ENCODE data around the gene TCF7.

Gene TCF7

DNA sequence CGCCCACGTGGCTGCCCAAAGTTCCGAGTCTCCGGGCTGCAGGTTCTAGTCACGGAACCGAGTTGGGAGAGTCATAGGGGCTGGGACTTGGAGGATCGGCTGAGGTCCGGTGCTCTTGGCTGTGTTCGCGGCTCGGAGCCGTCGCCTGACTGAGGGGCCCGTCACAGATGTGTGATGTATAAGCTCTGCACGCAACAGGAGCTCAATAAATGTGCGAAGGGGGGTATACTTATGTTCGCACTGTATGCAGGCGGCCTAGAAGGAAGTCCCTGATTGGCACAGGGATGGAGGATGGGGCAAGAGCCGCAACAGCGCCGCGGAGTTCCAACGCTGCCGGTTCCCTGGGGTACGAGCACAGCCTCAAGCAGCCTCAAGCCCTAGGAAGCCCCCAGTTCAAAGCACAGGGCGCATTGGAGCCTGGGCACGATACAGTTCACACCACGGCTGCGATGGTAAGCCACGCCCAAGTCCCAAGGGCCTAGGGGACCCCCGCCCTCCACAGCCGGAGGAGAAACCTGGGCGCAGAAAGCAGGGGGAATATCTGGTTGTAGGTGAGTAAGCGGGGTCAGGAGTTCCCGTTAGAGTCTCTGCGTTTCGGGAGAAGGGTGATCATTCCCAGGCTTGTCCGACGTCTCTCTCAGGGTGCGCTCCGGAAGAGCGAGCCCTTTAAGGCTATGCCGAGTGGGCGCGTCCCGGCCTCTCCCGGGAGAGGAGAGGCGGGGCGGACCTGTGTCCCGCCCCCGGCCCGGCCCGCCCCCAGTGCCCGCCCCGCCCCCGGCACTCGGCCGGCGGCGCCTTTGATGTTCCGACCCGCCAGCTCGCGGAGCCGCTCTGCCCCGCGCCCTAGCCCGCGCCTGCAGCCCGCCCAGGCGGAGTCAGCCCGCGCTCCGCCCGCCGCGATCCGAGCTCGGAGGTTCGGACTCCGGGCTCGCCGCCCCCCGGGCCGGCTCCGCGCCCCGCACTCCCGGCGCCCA is at the start of gene TCF7:
Gene TCF7 (plus strand): TSS at position 780 of the 974 bp plus-strand sequence. CDS start 226 bp downstream, outside the sequence.
- DNase-seq: peak; percentile 83

GRCh38 chr5:134069553-134069952 is 44.9 kb upstream of the TCF7 start:
- no peak for DNase-seq

- no peak for DNase-seq
These were observed 43.5 kb upstream of the TCF7 start for GRCh38 chr5:134070725-134071613.

GRCh38 chr5:134071614-134072207 is 42.8 kb upstream of the TCF7 start:
- no peak for DNase-seq

DNA sequence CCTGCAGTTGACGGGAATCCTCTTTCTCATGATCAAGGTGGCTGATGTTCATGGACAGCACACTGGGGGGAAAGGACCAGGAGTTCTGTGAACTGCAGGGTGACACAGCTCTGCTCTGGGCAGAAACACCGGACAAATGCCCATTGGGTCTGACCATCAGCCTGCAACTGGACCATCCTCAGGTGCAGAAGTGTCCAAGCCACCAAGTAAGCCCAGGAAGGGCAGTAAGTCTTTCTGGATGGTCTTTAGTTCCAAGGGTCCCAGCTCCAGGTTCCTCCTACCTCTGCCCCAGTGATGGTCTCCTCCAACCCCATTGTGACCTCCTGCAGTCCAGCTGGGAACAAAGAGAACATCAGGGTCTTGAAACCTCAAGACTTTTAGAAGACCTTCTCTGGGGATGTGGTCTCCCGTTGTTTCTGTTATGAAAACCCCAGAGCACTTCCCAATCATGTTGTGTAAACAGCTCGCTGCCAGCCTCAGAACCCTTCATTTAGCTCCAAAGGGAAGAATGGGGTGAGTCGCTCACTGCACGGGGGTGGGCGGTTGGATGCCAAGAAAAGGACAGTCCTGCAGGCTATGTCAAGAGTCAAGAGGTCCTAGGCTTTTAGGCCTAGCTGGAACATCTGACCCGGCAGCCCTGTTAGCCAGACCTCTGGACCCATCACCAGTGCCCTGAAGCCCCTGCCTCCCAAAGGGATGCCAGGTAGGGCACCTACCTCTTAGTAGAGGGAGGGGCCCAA is 41.8 kb upstream of the TCF7 start:
- no peak for DNase-seq

DNA sequence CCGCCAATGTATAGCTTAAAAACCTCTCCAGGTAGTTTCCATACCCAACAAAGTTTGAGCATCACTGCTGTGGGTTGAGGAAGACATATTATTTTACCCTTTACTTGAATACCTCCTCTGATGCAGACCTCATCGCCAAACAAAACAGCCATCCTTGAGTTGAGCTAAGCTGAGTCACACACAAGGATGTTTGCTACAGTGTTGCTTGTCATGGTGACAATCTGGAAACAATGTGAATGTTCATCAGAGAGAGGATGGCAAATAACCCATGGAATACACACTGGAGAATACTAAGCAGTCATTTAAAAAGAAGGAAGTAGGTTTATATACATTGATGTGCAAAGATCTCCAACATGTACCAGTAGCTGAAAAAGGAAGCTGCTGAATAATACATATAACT is 41.1 kb upstream of the TCF7 start:
- no peak for DNase-seq

DNA sequence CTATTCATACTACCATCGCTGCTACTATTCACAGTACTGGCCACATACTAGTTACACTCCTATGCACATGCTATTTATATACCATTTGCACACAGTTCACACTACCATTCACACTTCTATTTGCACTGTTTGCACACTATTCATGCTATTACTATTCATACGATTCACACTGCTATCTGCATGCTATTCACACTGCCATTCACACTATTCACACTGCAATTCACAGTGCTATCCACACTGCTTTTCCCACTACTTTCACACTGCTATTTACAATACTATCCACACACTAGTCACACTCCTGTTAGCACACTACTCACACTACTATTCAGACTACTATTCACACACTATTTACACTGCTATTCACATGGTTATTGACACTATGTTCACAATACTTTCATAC is 39.4 kb upstream of the TCF7 start:
- DNase-seq: no peak

DNA sequence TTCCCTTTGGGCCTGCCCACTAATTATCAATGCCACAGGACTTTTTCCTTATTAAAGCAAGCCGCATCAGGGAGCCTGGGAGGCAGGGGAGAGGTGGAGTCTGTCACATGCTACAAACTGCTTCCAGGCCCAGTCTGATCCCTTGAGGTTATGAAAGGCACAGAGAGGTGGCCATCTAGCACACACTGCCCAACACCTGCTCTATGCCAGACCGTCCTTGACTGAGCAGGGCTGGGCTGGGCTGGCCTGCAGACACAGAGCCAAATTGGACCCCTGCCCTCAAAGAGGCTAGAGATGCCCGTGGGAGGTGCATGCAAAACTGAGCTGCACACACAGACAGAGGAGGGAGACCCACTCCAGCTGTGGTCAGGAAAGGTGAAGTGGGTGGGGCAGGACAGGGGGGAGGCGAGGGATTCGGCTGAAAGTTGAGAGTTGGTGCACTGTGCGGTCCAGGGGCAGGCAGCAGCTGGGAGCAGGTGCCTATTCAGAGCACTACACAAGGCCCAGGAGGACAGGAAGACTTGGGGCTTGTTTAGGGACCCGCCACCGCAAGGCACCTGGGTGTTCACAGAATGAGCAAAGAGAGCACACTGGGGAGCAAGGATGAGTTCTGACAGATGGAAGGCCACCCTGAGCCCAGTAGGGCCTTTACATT is 36.4 kb upstream of the TCF7 start:
- no peak for DNase-seq

DNA sequence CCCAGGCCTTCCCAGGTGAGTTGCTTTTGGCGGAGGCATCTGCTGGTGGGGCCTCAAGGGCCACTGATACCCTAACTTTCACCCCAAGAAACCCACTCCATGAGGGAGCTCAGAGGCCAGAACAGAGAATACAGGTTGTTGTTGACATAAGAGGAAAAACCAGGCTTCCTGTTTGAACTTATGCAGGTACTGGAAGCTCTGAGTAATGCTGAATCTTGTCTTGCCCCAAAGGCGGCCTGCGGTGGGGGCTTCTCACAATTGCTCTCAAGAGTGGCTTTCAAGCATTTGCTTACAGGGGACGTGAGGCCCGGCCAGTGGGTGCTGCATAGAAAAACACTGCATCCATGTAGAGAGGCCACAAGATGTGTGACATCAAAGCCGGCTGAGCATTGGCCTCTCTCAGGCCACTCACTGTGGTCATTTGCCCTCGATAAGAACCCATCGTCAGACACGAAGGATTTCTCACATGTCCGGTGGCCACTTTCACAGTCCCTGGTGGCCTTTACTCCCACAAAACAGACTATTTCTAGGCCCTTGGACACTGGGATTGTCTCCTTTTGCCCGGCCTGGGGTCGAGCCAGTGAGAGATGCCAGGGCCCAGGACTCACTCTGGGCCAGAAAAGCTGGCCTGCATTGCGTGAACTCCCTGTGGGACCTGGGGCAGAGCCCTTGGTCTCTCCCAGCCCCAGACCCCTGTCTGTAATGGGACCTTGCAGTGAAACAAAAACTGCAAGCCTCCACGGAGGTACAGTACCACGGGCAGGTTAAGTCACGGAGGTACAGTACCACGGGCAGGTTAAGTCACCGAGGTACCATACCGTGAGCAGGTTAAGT is 34.5 kb upstream of the TCF7 start:
- DNase-seq: no peak

GRCh38 chr5:134082264-134082992 is 32.1 kb upstream of the TCF7 start:
- DNase-seq: no peak

GRCh38 chr5:134083517-134083916 is 31.0 kb upstream of the TCF7 start:
- DNase-seq: no peak

- no peak for DNase-seq
These were observed 30.4 kb upstream of the TCF7 start for GRCh38 chr5:134084022-134084565.

DNA sequence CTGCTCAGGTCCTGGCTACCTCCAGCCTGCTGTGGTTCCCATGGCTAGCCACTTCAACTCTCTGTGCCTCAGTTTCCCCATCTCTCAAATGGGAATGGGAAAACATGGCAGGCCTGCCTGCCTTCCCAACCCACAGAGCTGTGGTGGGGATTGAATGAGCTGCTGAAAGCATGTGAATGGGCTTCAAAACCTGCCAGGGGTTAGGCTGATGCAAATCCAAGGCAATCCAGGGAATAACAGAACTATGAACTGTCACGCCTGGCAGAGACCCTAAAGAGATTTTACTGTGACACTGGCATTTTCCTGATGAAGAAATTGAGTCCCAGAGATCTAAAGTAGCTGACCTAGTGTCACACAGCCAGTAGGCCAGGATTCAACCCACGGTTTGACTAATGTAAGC is 29.9 kb upstream of the TCF7 start:
- no peak for DNase-seq

DNA sequence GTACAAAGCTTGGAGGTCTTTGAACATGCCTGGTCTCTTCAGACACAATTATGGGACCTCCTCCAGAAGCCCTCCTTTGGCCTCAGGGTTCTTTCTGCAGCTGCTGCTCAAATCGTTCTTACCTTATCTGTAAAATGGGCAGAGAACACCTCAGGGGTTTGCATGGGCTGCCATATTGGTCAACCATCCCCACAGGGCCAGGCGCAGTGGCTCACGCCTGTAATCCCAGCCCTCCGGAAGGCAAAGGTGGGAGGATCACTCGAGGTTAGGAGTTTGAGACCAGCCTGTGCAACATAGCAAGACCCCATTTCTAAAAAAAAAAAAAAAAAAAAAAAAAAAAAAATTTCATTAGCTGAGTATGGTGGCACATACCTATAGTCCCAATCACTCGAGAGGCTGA is 29.1 kb upstream of the TCF7 start:
- DNase-seq: no peak

- no peak for DNase-seq
These were observed 28.1 kb upstream of the TCF7 start for GRCh38 chr5:134086225-134086942.

GRCh38 chr5:134086943-134087305 is 27.6 kb upstream of the TCF7 start:
- DNase-seq: no peak

- DNase-seq: no peak
These were observed 26.2 kb upstream of the TCF7 start for GRCh38 chr5:134088291-134088690.

DNA sequence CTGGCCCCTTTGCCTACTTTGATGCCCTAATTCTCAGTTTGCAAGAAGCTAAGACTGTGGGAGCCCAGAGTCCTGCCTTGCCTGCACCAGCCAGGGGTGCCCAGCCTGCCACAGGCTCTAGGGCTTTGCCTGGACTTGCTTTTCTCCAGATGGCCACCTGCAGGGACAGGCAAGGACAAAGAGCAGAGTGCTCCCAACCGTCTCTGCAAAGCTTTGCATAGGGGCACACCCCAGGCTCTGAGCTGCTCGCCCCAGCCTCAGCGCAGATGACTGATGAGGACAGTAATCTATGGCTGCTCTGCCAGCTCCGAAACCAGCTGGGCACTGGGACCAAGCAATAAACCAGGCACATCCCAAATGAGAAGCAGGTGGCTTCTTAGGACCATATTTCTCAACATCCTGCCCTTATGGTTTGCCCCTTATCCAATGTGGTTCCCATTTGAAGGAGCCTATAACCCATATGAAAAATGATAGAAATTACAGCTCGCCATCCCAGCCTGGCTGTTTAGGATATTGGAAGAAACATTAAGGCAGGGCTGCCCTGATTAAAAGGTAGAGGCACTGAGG is 25.4 kb upstream of the TCF7 start:
- no peak for DNase-seq

- no peak for DNase-seq
These were observed 24.0 kb upstream of the TCF7 start for GRCh38 chr5:134090522-134090921.
